NCI-H1694 treated with DMSO at 0.1 percent for 48 hours (cell line): ENCODE measurements around the gene FOS.
A peak's percentile ranks its signal among the peaks of the same experiment; 100 is the strongest.
"Not testable (repeated sequence)": the region's sequence is repeated elsewhere in the genome, so short reads cannot be mapped to it uniquely, and the experiment has no call there.

Experiments
- DNase-seq: peaks from one replicate; lab custom pipeline; 2025; lab: John Stamatoyannopoulos, UW

Gene FOS

DNA sequence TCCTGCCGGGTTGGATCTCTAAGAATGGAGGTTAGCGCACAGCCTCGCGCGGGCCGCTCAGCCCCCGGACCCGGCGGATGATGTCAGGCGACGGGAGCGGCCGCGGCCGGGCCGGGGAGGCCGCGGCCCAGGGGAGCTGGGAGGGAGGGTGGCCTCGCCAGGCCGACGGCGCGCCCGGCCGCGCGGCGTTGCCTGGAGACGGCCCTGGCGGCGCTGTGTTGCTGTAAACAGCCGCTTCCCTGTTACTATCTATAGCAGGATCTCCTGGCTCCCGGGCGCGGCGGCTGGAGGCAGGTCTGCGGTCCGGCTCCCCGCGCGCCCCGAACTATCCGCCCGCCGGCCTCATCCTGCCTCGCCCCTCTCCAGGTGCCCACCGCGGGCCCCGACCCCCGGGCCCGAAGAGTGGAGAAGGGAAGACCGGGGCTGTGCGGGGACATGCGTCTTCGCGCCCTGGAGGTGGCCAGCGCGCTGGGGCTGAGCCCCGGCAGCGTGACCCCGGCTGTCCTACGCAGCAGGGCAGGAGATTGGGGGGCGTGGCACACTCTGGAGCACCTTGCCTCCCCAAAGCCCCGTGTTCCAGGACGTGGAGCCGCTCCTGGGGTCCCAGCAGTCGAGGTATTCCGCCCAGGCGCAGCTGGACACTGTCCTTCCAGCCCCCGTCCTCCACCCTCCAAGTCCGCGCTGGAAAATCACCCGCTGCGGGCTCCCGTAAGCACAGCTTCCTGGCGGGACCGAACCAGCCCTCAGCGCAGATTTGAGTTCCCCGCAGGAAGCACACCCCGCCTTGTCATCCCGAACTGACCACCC is 1.4 kb upstream of the FOS start:
- peak; percentile 57 for DNase-seq

GRCh38 chr14:75277815-75278421 is 710 bp upstream of the FOS start:
- peak; percentile 84 for DNase-seq

DNA sequence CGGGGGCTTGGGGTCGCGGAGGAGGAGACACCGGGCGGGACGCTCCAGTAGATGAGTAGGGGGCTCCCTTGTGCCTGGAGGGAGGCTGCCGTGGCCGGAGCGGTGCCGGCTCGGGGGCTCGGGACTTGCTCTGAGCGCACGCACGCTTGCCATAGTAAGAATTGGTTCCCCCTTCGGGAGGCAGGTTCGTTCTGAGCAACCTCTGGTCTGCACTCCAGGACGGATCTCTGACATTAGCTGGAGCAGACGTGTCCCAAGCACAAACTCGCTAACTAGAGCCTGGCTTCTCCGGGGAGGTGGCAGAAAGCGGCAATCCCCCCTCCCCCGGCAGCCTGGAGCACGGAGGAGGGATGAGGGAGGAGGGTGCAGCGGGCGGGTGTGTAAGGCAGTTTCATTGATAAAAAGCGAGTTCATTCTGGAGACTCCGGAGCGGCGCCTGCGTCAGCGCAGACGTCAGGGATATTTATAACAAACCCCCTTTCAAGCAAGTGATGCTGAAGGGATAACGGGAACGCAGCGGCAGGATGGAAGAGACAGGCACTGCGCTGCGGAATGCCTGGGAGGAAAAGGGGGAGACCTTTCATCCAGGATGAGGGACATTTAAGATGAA is 630 bp downstream of the FOS start:
- peak; percentile 53 for DNase-seq

GRCh38 chr14:75279763-75280290 is 1.2 kb downstream of the FOS start:
- DNase-seq: no peak

- no peak for DNase-seq
These were observed 1.7 kb downstream of the FOS start for GRCh38 chr14:75280291-75280830.

GRCh38 chr14:75280831-75281653 is 2.4 kb downstream of the FOS start:
- no peak for DNase-seq

DNA sequence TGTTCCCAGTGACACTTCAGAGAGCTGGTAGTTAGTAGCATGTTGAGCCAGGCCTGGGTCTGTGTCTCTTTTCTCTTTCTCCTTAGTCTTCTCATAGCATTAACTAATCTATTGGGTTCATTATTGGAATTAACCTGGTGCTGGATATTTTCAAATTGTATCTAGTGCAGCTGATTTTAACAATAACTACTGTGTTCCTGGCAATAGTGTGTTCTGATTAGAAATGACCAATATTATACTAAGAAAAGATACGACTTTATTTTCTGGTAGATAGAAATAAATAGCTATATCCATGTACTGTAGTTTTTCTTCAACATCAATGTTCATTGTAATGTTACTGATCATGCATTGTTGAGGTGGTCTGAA is 3.0 kb downstream of the FOS start:
- no peak for DNase-seq

- DNase-seq: no peak
These were observed 3.5 kb downstream of the FOS start for GRCh38 chr14:75282170-75282554.

- DNase-seq: not testable (repeated sequence)
These were observed 4.0 kb downstream of the FOS start for GRCh38 chr14:75282555-75283161.

DNA sequence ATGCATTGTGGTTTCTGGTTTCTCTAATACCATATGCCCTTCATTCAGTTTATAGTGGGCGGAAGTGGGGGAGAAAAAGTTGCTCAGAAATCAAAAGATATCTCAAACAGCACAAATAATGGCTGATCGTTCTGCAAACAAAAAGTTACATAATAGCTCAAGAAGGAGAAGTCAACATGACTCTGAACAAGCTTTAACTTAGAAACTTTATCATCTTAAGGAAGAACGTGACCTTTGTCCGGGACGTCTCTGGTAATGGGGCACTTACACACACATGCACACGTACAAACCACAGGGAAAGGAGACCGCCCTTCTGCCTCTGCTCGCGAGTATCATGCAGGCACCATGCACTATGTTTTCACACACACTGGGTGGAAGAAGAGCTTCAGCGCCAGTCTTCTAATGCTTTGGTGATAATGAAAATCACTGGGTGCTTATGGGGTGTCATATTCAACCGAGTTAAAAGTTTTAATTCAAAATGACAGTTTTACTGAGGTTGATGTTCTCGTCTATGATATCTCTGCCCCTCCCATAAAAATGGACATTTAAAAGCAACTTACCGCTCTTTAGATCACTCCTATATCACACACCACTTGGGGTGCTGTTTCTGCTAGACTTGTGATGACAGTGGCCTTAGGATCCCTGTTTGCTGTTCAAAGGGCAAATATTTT is 4.7 kb downstream of the FOS start:
- no peak for DNase-seq

DNA sequence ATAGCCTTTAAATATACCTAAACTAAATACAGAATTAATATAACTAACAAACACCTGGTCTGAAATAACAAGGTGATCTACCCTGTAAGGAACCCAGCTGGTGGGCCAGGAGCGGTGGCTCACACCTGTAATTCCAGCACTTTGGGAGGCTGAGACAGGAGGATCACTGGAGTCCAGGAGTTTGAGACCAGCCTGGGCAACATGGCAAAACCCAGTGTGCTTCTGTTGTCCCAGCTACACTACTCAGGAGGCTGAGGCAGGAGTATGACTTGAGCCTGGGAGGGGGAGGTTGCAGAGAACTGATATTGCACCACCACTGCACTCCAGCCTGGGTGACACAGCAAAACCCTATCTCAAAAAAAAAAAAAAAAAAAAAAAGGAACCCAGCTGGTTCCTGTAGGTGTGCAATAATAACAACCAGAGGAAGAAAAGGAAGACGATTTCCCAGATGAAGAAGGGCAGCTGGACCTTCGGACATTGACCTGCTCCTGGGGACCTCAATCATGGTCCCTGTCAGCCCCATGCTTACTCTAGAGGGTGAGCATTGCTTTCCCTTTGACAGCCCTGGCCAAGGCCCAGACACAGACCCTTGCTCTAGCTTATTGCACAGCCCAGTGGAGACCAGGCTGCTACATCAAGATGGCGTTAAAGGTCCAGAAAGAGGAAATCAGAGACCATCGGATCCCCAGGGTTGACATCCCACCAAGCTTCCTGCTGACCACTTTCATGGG is 5.4 kb downstream of the FOS start:
- no peak for DNase-seq

- DNase-seq: no peak
These were observed 6.7 kb downstream of the FOS start for GRCh38 chr14:75285331-75285730.

DNA sequence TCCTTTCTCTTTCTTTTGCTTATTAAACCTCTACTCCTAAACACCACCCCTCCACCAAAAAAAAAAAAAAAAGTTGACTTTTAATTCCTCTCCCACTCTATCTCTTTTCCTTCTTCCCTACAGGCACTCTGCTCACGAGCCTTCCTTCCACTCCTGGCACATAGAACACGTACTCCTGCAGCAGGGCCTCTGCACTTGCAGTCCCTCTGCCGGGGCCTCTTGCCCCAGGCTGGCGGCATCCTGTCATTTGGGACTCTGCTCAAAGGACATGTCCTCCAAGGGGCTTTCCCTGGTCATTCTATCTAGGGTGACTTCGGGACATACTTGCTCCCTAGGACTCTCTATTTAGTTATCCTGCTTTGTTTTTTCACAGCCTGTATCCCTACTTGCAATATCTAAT is 7.7 kb downstream of the FOS start:
- no peak for DNase-seq

- no peak for DNase-seq
These were observed 11.3 kb downstream of the FOS start for GRCh38 chr14:75289840-75290388.

GRCh38 chr14:75290851-75291250 is 12.2 kb downstream of the FOS start:
- no peak for DNase-seq

- no peak for DNase-seq
These were observed 12.7 kb downstream of the FOS start for GRCh38 chr14:75291331-75291730.

GRCh38 chr14:75292101-75292563 is 13.5 kb downstream of the FOS start:
- no peak for DNase-seq

DNA sequence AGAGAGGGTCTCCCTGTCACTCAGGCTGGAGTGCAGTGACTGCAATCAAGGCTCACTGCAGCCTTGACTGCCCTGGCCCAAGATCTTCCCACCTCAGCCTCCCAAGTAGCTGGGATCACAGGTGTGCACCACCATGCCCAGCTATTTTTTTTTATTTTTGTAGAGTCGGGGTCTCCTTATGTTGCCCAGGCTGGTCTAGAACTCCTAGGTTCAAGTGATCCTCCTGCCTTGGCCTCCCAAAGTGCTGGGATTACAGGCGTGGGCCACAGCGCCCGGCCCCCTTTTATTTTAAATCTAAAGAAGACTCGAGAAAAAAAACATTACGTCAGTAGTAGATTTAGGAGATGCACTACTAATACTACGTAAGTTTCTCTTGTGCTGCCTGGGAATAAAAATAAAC is 14.3 kb downstream of the FOS start:
- no peak for DNase-seq

GRCh38 chr14:75293920-75294648 is 15.5 kb downstream of the FOS start:
- DNase-seq: peak; percentile 88
